Measurements from ENCODE around the gene SLC44A5. TPM values are rescaled to one million over a fixed set of nuclear protein-coding genes. Genes with fewer than 3 reads are reported as not detected.
A peak's percentile ranks its signal among the peaks of the same experiment; 100 is the strongest.
"Not testable (repeated sequence)": the region's sequence is repeated elsewhere in the genome, so short reads cannot be mapped to it uniquely, and the experiment has no call there.

Gene SLC44A5
- total RNA-seq, result under 1 TPM; 0.37 to 0.74 TPM

DNA sequence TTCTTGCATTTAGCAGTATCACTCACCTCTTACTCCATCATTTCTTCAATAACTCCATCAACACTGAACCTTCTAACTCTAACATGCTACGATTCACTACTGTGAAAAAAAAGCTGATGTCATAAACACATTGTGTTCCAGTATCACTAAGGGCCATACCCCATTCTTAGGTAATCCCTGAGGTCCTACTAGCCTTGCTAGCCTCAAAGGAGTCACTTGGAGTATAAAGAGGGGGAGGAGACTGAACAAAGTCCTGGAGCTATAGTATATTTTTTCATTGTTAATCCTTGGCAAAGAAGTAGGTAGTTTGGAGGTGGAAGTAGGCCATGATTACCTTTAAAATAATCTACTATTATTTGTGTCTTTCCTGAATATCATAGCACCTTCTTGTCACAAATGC is at the start of gene SLC44A5:
SLC44A5 (minus strand) TSS at position 101 of the 400 bp plus-strand sequence. CDS start 69,667 bp downstream, outside the sequence.
- intact Hi-C loops (cut with micrococcal nuclease), result loop anchor here (10.0 kb wide), 1 partner anchor 476 kb away; the partner anchor contains the start of gene LHX8
- DNase-seq, result no peak
- Mint-ChIP-seq H3K27ac (no peak within 1 kb of the TSS), H3K9me3 (no peaks in the 10 kb centered on the region), H3K27me3 (ENCODE audit: low read depth) (peaks cover 62% of the 10 kb centered on the region), H3K4me3 (no peak within 1 kb of the TSS), H3K4me1 (ENCODE audit: low read depth) (peaks cover 10% of the 10 kb centered on the region), H3K36me3 (ENCODE audit: low read depth) (no peaks in the 10 kb centered on the region)
- CTCF ChIA-PET, result interaction anchor here (0.6 kb wide), 1 partner anchor 120 kb away, joined by 5 read pairs; no protein-coding TSS in a partner anchor

- DNase-seq, result no peak
- peaks cover 19% of the 10 kb centered on the region for H3K27me3 Mint-ChIP-seq (ENCODE audit: low read depth)
- H3K9me3 Mint-ChIP-seq, result peaks cover 11% of the 10 kb centered on the region
Observed at GRCh38 chr1:75655931-75656330, 45.0 kb upstream of the SLC44A5 start.

DNA sequence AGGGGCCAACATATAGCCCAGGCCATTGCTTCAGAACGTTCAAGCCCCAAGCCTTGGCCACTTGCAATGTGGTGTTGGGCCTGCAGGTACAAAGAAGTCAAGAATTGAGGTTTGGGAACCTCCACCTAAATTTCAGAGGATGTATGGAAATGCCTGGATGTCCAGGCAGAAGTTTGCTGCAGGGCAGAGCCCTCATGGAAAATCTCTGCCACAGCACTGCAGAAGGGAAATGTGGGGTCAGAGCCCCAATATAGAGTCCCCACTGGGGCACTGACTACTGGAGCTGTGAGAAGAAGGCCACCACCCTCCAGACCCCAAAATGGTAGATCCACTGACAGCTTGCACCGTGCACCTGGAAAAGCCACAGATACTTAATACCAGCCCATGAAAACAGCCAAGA is 36.3 kb upstream of the SLC44A5 start:
- peaks cover 12% of the 10 kb centered on the region for H3K27me3 Mint-ChIP-seq (ENCODE audit: low read depth)
- H3K36me3 Mint-ChIP-seq (ENCODE audit: low read depth); H3K4me1 Mint-ChIP-seq (ENCODE audit: low read depth); H3K27ac Mint-ChIP-seq; H3K9me3 Mint-ChIP-seq; DNase-seq; intact Hi-C loops (cut with micrococcal nuclease); H3K4me3 Mint-ChIP-seq; CTCF ChIA-PET: not testable (repeated sequence)

More at GRCh38 chr1:75655931-75656330, 45.0 kb upstream of the SLC44A5 start:
- Mint-ChIP-seq H3K4me1 (ENCODE audit: low read depth) (no peaks in the 10 kb centered on the region), H3K36me3 (ENCODE audit: low read depth) (no peaks in the 10 kb centered on the region), H3K4me3 (no peak overlapping the region), H3K27ac (no peak overlapping the region)
- CTCF ChIA-PET, result interaction anchor here (1.1 kb wide), 1 partner anchor 24 kb away, joined by 4 read pairs; no protein-coding TSS in a partner anchor
- intact Hi-C loops (cut with micrococcal nuclease), result no loop called here

- DNase-seq; H3K36me3 Mint-ChIP-seq (ENCODE audit: low read depth); CTCF ChIA-PET; H3K4me1 Mint-ChIP-seq (ENCODE audit: low read depth); intact Hi-C loops (cut with micrococcal nuclease); H3K27me3 Mint-ChIP-seq (ENCODE audit: low read depth); H3K4me3 Mint-ChIP-seq; H3K9me3 Mint-ChIP-seq; H3K27ac Mint-ChIP-seq: not testable (repeated sequence)
Observed at GRCh38 chr1:75645153-75645552, 34.2 kb upstream of the SLC44A5 start.

DNA sequence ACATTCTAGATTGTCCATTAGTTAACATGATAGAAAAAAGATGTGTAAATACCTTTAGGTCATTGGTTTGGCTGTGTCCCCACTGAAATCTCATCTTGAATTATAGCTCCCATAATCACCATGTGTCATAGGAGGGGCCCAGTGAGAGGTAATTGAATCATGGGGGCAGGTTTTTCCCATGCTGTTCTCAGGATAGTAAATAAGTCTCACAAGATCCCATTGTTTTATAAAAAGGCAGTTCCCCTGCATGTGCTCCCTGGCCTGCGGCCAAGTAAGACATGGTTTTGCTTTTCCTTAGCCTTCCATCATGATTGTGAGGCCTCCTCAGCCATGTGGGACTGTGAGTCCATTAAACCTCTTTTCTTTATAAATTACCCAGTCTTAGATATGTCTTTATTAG is 32.5 kb upstream of the SLC44A5 start:
- DNase-seq, result no peak
- peaks cover 7% of the 10 kb centered on the region for H3K9me3 Mint-ChIP-seq
- CTCF ChIA-PET, result no interaction called here
- H3K4me3 Mint-ChIP-seq, result no peak overlapping the region
- H3K27ac Mint-ChIP-seq, result no peak overlapping the region
- no peaks in the 10 kb centered on the region for H3K27me3 Mint-ChIP-seq (ENCODE audit: low read depth)
- no peaks in the 10 kb centered on the region for H3K36me3 Mint-ChIP-seq (ENCODE audit: low read depth)
- H3K4me1 Mint-ChIP-seq (ENCODE audit: low read depth), result no peaks in the 10 kb centered on the region
- intact Hi-C loops (cut with micrococcal nuclease), result no loop called here

GRCh38 chr1:75641325-75641724 is 30.4 kb upstream of the SLC44A5 start:
- no peaks in the 10 kb centered on the region for H3K27me3 Mint-ChIP-seq (ENCODE audit: low read depth)
- no peak overlapping the region for H3K4me3 Mint-ChIP-seq
- no peak overlapping the region for H3K27ac Mint-ChIP-seq
- no peak for DNase-seq
- H3K9me3 Mint-ChIP-seq, result peaks cover 1% of the 10 kb centered on the region
- CTCF ChIA-PET, result no interaction called here
- no peaks in the 10 kb centered on the region for H3K36me3 Mint-ChIP-seq (ENCODE audit: low read depth)
- intact Hi-C loops (cut with micrococcal nuclease), result no loop called here
- no peaks in the 10 kb centered on the region for H3K4me1 Mint-ChIP-seq (ENCODE audit: low read depth)

- intact Hi-C loops (cut with micrococcal nuclease), result no loop called here
- CTCF ChIA-PET, result interaction anchor here (1.6 kb wide), 1 partner anchor 9 kb away, joined by 4 read pairs; no protein-coding TSS in a partner anchor
- DNase-seq, result peak; percentile 5
Observed at GRCh38 chr1:75640137-75640536, 29.2 kb upstream of the SLC44A5 start.

DNA sequence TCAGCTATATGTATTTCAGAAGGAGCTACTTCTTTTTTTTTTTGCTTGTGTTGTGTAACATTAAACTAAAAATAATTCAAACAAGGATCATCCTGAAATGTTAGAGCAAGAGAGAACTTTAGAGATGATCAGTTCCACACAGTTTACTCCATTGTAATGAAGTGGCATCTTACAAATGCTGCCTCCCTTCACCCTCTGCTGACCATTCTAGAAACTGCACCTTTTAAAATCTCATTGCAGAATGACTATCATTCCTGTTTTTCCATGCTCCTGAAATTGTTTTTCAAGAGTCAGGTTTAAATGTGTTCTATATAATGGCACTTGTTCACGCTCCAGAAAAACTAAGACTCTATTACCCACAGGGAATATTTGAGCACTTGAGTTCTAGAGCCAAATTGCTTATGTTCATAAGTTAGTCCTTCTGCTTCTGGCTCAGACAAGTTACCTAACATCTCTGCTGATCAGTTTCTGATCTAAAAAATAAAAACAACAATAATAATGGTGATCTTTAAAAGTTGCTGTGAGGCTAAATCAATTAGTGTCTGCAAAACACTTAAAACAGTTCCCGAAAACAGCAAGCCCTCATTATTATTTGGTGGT is 21.5 kb upstream of the SLC44A5 start:
- Mint-ChIP-seq H3K4me1 (ENCODE audit: low read depth) (no peaks in the 10 kb centered on the region), H3K4me3 (no peak overlapping the region), H3K27me3 (ENCODE audit: low read depth) (peaks cover 16% of the 10 kb centered on the region), H3K27ac (no peak overlapping the region), H3K36me3 (ENCODE audit: low read depth) (no peaks in the 10 kb centered on the region), H3K9me3 (no peaks in the 10 kb centered on the region)
- CTCF ChIA-PET, result interaction anchor here (0.6 to 1.6 kb wide), 12 partner anchors 8 to 1388 kb away, joined by 3 to 11 read pairs (median 3); no protein-coding TSS in a partner anchor
- intact Hi-C loops (cut with micrococcal nuclease), result loop anchor here (1.0 kb wide), 3 partner anchors 367 to 860 kb away; no protein-coding TSS in a partner anchor
- no peak for DNase-seq

More at GRCh38 chr1:75640137-75640536, 29.2 kb upstream of the SLC44A5 start:
- H3K36me3 Mint-ChIP-seq (ENCODE audit: low read depth), result no peaks in the 10 kb centered on the region
- H3K27ac Mint-ChIP-seq, result no peak overlapping the region
- peaks cover 1% of the 10 kb centered on the region for H3K27me3 Mint-ChIP-seq (ENCODE audit: low read depth)
- H3K4me1 Mint-ChIP-seq (ENCODE audit: low read depth), result no peaks in the 10 kb centered on the region
- H3K4me3 Mint-ChIP-seq, result no peak overlapping the region
- H3K9me3 Mint-ChIP-seq, result no peaks in the 10 kb centered on the region

DNA sequence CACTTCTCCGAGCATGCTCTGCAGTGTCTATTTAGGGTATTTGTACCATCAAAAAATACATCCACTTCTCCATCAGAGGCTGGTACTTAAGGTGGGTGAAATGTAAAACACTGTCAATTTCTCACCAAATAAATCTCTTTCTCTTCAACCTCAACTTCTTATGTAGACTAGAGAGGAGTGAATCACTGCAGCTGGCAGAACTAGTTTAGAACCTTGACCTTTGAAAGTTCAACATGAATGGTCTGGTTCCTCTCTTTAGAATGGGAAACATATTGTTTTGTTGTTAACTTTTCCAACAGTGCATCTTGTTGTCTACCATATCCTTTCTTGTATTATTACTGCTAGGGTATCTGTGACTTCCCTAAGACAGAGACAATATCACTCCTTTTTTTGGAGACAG is 20.1 kb upstream of the SLC44A5 start:
- Mint-ChIP-seq H3K9me3 (no peaks in the 10 kb centered on the region), H3K27me3 (ENCODE audit: low read depth) (peaks cover 24% of the 10 kb centered on the region), H3K27ac (no peak overlapping the region), H3K4me1 (ENCODE audit: low read depth) (no peaks in the 10 kb centered on the region), H3K4me3 (no peak overlapping the region), H3K36me3 (ENCODE audit: low read depth) (no peaks in the 10 kb centered on the region)
- intact Hi-C loops (cut with micrococcal nuclease), result no loop called here
- no peak for DNase-seq
- CTCF ChIA-PET, result interaction anchor here (0.7 to 1.5 kb wide), 4 partner anchors 8 to 395 kb away, joined by 3 to 11 read pairs (median 4); no protein-coding TSS in a partner anchor

DNA sequence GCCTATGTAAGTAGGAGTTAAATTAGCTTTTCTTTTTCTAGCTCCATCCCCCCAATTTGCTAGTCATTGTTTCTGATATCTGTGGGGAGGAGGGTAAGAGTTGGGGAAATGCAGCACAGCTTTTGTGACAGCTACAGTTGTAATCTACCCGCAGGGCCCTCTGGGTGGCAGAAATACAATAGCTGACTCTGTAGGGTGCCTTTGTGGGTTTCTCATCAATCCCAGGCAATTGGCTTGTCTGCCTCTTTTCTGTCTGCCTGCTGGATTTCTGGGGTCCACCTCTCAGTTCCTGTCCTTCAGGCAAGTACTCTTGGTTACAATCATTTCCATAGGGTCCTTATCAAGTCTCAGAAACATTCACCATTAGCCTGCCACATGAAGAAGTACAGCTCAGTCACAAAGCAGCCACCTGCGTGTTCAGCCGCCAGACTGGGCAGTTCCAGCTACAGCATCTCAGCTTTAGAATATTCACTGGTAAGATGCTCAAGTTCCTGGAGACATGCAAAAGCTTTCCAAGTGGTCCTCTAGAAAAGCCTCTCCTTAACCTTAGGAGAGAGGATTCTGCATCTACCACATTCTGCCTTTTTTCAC is 19.2 kb upstream of the SLC44A5 start:
- intact Hi-C loops (cut with micrococcal nuclease), result no loop called here
- no peaks in the 10 kb centered on the region for H3K9me3 Mint-ChIP-seq

DNA sequence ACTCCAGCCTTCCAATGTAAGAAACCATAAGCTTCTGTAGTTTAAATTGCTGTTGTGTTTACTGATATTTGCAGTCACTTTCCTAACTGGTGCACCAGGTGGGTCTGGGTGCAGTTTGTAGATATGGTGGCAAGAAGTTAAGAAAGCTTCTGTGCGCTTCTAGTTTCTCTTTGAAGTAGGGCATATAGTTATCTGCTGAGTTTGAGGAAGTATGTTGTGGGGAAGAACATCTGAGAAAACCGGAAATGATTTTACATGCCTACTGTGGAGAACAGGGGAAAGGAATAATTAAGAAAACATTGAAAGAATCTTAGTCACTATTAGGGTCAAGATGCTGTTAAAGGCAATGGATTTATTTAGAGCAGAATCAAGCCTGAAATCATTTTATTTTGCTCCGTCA is 14.9 kb upstream of the SLC44A5 start:
- CTCF ChIA-PET, result interaction anchor here (0.5 kb wide), 1 partner anchor 424 kb away, joined by 4 read pairs; no protein-coding TSS in a partner anchor
- peaks cover 3% of the 10 kb centered on the region for H3K4me1 Mint-ChIP-seq (ENCODE audit: low read depth)
- peaks cover under 1% of the 10 kb centered on the region for H3K9me3 Mint-ChIP-seq
- peaks cover under 1% of the 10 kb centered on the region for H3K36me3 Mint-ChIP-seq (ENCODE audit: low read depth)
- no peak for DNase-seq
- no peak overlapping the region for H3K27ac Mint-ChIP-seq
- H3K4me3 Mint-ChIP-seq, result no peak overlapping the region
- intact Hi-C loops (cut with micrococcal nuclease), result no loop called here
- peaks cover 33% of the 10 kb centered on the region for H3K27me3 Mint-ChIP-seq (ENCODE audit: low read depth)

More for the DNA sequence above, 19.2 kb upstream of the SLC44A5 start:
- Mint-ChIP-seq H3K4me1 (ENCODE audit: low read depth) (peaks cover 3% of the 10 kb centered on the region), H3K27me3 (ENCODE audit: low read depth) (peaks cover 23% of the 10 kb centered on the region), H3K36me3 (ENCODE audit: low read depth) (no peaks in the 10 kb centered on the region), H3K27ac (no peak overlapping the region), H3K4me3 (no peak overlapping the region)
- CTCF ChIA-PET, result interaction anchor here (1.2 to 1.6 kb wide), 2 partner anchors 16 to 364 kb away, joined by 4 to 5 read pairs; no protein-coding TSS in a partner anchor
- no peak for DNase-seq

DNA sequence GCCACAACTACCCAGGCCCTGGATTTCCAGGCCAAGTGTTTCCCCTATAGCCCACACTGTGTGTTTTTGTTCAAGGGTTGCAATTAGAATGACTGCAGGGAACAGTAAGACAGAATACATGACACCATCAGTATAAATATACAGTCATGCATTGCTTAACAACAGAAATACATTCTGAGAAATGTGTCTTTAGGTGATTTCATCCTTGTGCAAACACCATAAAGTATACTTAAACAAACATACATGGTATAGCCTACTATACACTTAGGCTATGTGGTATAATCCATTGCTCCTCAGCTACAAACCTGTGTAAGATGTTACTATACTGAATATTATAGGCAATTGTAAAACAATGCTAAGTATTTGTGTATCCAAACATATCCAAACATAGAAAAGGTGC is 7.5 kb upstream of the SLC44A5 start:
- Mint-ChIP-seq H3K4me1 (ENCODE audit: low read depth) (peaks cover 16% of the 10 kb centered on the region), H3K4me3 (no peak overlapping the region), H3K9me3 (peaks cover 1% of the 10 kb centered on the region), H3K27ac (no peak overlapping the region), H3K36me3 (ENCODE audit: low read depth) (peaks cover 2% of the 10 kb centered on the region), H3K27me3 (ENCODE audit: low read depth) (peaks cover 61% of the 10 kb centered on the region)
- DNase-seq, result no peak
- intact Hi-C loops (cut with micrococcal nuclease), result loop anchor here (5.0 to 10.0 kb wide), 2 partner anchors 104 to 484 kb away; partner anchors contain the start of genes ACADM and LHX8
- CTCF ChIA-PET, result no interaction called here

Measured in activated naive CD4-positive, alpha-beta T cell treated with anti-CD3 and anti-CD28 coated beads for 36 hours (primary cell).